ENCODE data around the gene SNX32.
"Not testable (repeated sequence)": the region's sequence is repeated elsewhere in the genome, so short reads cannot be mapped to it uniquely, and the experiment has no call there.

The SNX32 gene

DNA sequence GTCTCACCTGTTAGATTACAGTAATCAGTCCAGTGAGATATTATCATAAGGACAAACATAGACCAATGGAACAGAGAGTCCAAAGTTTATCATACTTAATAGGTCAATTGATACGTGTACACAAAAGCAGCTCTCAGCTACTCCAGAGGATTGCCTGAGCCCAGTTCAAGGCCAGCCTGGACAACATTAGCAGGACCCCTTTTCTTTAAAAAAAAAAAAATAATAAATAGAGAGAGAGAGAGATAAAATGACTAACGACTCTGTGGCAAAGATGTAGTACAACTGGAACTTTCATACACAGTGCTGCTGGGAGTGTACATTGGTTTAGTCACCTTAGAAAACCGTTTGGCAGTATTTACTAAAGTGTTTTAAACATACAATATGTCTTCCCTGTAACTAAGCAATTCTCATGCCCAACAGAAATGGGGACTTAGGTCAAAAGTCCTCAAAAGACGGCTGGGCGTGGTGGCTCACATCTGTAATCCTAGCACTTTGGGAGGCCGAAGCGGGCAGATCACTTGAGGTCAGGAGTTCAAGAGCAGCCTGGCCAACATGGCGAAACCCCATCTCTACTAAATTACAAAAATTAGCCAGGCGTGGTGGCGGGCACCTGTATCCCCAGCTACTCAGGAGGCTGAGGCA lies 10.6 kb downstream of the SNX32 start:
- Histone ChIP-seq H3K4me3 (ENCODE audit: low read length) (no peak overlapping the region), H3K4me1 (ENCODE audit: control insufficient read depth, insufficient read depth, low read length) (no peaks in the 10 kb centered on the region), H3K4me2 (ENCODE audit: low read length) (no peak overlapping the region), H3K9ac (ENCODE audit: low read depth, low read length) (no peak overlapping the region), H3K27me3 (ENCODE audit: control insufficient read depth, insufficient read depth, low read length) (no peaks in the 10 kb centered on the region), H3K9me3 (replicated peaks; ENCODE audit: low read length) (no peaks in the 10 kb centered on the region), H3K36me3 (ENCODE audit: insufficient read depth, low read length) (no peaks in the 10 kb centered on the region)

DNA sequence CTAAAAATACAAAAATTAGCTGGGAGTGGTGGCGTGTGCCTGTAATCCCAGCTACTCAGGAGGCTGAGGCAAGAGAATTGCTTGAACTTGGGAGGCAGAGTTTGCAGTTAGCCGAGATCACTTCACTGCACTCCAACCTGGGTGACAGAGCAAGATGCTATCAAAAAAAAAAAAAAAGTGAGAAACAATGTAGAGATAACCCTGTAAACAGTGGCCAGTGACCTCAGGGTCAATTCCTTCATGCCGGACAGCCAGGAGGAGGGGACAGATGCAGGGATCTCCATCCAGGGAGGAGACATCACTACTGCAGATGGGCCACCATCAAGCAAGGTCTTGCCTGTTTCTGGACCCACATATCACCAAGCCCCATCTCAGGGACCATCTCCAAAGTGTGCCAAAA lies 14.0 kb downstream of the SNX32 start:
- Histone ChIP-seq H3K36me3 (ENCODE audit: insufficient read depth, low read length) (peaks cover 20% of the 10 kb centered on the region), H3K9me3 (replicated peaks; ENCODE audit: low read length) (no peaks in the 10 kb centered on the region), H3K4me3 (ENCODE audit: low read length) (no peak overlapping the region), H3K4me2 (ENCODE audit: low read length) (no peak overlapping the region), H3K27me3 (ENCODE audit: control insufficient read depth, insufficient read depth, low read length) (no peaks in the 10 kb centered on the region), H3K4me1 (ENCODE audit: control insufficient read depth, insufficient read depth, low read length) (no peaks in the 10 kb centered on the region), H3K9ac (ENCODE audit: low read depth, low read length) (no peak overlapping the region)

DNA sequence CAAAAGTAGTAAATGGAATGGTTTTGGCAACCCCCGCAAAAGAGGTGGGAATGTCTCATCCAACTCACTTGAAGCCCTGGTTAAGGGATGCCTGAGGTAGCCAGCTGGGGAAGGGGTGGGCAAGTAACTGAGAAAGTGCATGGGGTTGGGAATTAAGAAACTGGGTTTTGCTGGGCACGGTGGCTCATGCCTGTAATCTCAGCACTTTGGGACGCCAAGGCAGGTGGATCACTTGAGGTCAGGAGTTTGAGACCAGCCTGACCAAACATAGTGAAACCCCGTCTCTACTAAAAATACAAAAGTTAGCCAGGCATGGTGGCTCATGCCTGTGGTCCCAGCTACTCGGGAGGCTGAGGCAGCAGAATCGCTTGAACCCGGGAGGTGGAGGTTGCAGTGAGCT lies 14.9 kb downstream of the SNX32 start:
- not testable (repeated sequence) for H3K9ac ChIP-seq (ENCODE audit: low read depth, low read length); H3K4me2 ChIP-seq (ENCODE audit: low read length); H3K27me3 ChIP-seq (ENCODE audit: control insufficient read depth, insufficient read depth, low read length); H3K9me3 ChIP-seq (replicated peaks; ENCODE audit: low read length); H3K4me3 ChIP-seq (ENCODE audit: low read length); H3K4me1 ChIP-seq (ENCODE audit: control insufficient read depth, insufficient read depth, low read length)
- peaks cover 30% of the 10 kb centered on the region for H3K36me3 ChIP-seq (ENCODE audit: insufficient read depth, low read length)

DNA sequence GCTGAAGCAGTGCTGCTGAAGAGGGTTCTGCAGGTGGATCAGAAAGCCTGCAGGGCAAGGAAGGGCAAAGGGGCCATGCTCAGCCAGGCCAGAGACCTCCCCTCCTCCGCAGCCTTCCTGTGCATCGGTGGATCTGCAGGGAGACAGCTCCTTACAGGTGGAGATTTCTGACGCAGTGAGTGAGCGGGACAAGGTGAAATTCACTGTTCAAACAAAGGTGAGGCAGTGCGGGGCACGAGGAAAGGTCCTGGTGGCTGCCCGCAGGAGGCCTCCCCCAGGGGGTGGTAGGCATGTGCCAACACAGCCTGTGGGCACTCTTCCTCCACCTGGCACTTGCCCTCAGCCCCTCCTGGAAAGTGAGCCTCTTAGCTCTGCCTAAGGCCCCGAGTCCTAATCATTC lies 15.6 kb downstream of the SNX32 start:
- Histone ChIP-seq H3K4me3 (ENCODE audit: low read length) (no peak overlapping the region), H3K9me3 (replicated peaks; ENCODE audit: low read length) (no peaks in the 10 kb centered on the region)

DNA sequence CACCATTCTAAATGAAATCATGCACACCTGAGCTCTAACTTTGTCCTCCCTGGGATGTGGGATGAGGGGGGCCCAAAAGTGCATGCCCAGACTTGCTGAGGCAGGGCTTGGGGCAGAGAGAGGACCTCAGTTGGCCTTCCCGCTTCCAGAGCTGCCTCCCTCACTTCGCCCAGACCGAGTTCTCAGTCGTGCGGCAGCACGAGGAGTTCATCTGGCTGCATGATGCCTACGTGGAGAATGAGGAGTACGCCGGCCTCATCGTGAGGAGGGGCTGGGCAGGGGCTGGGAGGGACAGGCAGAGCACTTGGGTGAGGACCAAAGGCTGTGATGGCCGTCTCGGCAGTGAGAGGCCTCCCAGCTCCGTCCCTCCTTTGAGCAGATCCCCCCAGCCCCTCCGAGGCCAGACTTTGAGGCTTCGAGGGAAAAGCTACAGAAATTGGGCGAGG lies 16.0 kb downstream of the SNX32 start:
- Histone ChIP-seq H3K4me3 (ENCODE audit: low read length) (no peak overlapping the region), H3K9me3 (replicated peaks; ENCODE audit: low read length) (no peaks in the 10 kb centered on the region), H3K9ac (ENCODE audit: low read depth, low read length) (no peak overlapping the region), H3K4me1 (ENCODE audit: control insufficient read depth, insufficient read depth, low read length) (peaks cover 5% of the 10 kb centered on the region), H3K4me2 (ENCODE audit: low read length) (no peak overlapping the region), H3K27me3 (ENCODE audit: control insufficient read depth, insufficient read depth, low read length) (no peaks in the 10 kb centered on the region), H3K36me3 (ENCODE audit: insufficient read depth, low read length) (peaks cover 41% of the 10 kb centered on the region)

More for the DNA sequence above, 15.6 kb downstream of the SNX32 start:
- no peaks in the 10 kb centered on the region for H3K27me3 ChIP-seq (ENCODE audit: control insufficient read depth, insufficient read depth, low read length)
- H3K36me3 ChIP-seq (ENCODE audit: insufficient read depth, low read length): peaks cover 36% of the 10 kb centered on the region
- H3K9ac ChIP-seq (ENCODE audit: low read depth, low read length): no peak overlapping the region
- peaks cover 3% of the 10 kb centered on the region for H3K4me1 ChIP-seq (ENCODE audit: control insufficient read depth, insufficient read depth, low read length)
- H3K4me2 ChIP-seq (ENCODE audit: low read length): no peak overlapping the region

DNA sequence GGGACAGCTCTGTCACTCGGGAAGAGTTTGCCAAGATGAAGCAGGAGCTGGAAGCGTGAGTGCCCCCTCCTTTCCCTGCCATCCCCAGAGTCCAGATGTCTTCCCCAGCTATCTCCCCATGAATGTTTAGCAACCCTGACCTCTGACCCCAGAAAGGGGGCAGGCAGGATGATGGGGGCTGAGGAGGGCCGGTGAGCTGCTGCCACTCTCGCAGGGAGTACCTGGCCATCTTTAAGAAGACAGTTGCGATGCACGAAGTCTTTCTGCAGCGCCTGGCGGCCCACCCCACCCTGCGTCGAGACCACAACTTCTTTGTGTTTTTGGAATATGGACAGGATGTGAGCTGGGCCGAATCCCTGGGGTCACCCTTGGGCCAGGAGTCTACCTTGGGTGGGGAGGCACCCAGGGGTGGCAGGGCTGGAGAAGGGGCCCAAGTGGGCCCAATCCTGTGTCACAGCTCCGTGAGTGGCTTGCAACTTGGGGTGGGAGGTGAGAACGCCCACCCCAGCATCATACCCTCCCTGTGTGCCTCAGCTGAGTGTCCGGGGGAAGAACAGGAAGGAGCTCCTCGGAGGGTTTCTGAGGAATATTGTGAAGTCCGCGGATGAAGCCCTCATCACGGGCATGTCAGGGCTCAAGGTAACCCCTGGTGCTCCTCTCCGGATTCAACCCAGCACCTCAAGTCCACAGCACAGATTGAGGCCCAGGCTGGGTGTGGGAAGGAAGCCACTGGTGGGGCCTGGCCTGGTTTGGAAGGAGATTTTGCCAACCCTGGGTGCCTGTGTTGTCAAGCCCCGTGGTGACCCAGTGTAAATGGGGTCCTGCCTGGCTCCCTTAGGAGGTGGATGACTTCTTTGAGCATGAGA lies 16.7 kb downstream of the SNX32 start:
- no peak overlapping the region for H3K9ac ChIP-seq (ENCODE audit: low read depth, low read length)
- H3K4me2 ChIP-seq (ENCODE audit: low read length): no peak overlapping the region
- no peaks in the 10 kb centered on the region for H3K9me3 ChIP-seq (replicated peaks; ENCODE audit: low read length)
- no peak overlapping the region for H3K4me3 ChIP-seq (ENCODE audit: low read length)
- peaks cover 10% of the 10 kb centered on the region for H3K4me1 ChIP-seq (ENCODE audit: control insufficient read depth, insufficient read depth, low read length)
- H3K27me3 ChIP-seq (ENCODE audit: control insufficient read depth, insufficient read depth, low read length): no peaks in the 10 kb centered on the region
- peaks cover 47% of the 10 kb centered on the region for H3K36me3 ChIP-seq (ENCODE audit: insufficient read depth, low read length)

DNA sequence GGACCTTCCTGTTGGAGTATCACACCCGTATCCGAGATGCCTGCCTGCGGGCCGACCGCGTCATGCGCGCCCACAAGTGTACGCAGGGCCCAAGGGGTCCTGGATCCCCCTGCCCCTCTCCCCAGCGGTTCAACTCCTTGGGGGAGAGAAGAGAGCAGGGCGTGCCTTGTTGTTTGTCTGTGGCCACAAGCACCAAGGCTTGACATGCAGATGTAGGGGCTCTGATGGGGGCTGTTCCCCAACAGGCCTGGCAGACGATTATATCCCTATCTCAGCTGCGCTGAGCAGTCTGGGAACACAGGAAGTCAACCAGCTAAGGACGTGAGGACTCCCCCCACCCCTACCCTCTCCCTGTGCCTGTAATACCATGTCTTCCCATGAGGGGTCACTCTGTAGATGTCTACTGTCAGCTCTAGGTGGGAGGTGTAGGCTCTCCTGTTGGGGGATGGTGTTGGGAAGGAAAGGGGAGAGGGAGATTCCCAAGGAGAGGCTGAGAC lies 17.4 kb downstream of the SNX32 start:
- peaks cover 17% of the 10 kb centered on the region for H3K4me1 ChIP-seq (ENCODE audit: control insufficient read depth, insufficient read depth, low read length)
- peaks cover 54% of the 10 kb centered on the region for H3K36me3 ChIP-seq (ENCODE audit: insufficient read depth, low read length)
- no peak overlapping the region for H3K4me3 ChIP-seq (ENCODE audit: low read length)
- no peaks in the 10 kb centered on the region for H3K9me3 ChIP-seq (replicated peaks; ENCODE audit: low read length)
- H3K9ac ChIP-seq (ENCODE audit: low read depth, low read length): no peak overlapping the region
- H3K4me2 ChIP-seq (ENCODE audit: low read length): no peak overlapping the region
- H3K27me3 ChIP-seq (ENCODE audit: control insufficient read depth, insufficient read depth, low read length): no peaks in the 10 kb centered on the region

DNA sequence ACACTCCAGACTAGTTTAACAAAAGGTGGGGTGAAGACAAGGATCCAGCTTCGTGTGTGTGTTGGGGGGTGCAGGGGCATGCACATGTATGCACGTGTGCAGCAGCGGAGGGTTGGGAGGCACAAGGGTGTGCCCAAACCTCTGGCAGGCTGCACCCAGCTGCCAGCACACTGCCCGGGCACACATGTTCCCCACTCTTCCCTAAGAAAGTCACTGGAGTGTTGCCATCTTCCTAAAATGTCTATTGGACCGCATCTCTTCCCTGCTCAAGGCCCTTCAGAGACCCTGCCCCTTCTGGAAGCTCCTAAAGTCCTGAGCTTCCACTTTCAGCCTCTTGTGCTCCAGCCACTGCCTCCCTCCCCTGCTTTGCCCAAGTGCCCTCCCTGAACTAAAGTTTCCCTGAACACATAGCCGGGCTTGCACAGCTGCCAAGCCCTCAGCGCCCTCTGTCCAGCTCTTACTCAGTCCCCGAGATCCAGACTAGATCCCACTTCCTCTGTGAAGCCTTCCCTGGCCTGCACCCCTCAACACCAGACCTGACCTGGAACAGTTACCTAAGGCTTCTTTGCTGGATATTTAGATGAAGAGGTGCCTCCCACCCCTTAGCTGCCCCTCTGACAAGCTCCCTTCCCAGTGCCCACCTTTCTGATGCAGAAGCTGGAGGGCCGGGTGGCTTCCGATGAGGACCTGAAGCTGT lies 18.2 kb downstream of the SNX32 start:
- Histone ChIP-seq H3K9me3 (replicated peaks; ENCODE audit: low read length) (no peaks in the 10 kb centered on the region), H3K36me3 (ENCODE audit: insufficient read depth, low read length) (peaks cover 61% of the 10 kb centered on the region), H3K4me2 (ENCODE audit: low read length) (no peak overlapping the region), H3K9ac (ENCODE audit: low read depth, low read length) (no peak overlapping the region), H3K4me1 (ENCODE audit: control insufficient read depth, insufficient read depth, low read length) (peaks cover 20% of the 10 kb centered on the region), H3K4me3 (ENCODE audit: low read length) (no peak overlapping the region), H3K27me3 (ENCODE audit: control insufficient read depth, insufficient read depth, low read length) (no peaks in the 10 kb centered on the region)

DNA sequence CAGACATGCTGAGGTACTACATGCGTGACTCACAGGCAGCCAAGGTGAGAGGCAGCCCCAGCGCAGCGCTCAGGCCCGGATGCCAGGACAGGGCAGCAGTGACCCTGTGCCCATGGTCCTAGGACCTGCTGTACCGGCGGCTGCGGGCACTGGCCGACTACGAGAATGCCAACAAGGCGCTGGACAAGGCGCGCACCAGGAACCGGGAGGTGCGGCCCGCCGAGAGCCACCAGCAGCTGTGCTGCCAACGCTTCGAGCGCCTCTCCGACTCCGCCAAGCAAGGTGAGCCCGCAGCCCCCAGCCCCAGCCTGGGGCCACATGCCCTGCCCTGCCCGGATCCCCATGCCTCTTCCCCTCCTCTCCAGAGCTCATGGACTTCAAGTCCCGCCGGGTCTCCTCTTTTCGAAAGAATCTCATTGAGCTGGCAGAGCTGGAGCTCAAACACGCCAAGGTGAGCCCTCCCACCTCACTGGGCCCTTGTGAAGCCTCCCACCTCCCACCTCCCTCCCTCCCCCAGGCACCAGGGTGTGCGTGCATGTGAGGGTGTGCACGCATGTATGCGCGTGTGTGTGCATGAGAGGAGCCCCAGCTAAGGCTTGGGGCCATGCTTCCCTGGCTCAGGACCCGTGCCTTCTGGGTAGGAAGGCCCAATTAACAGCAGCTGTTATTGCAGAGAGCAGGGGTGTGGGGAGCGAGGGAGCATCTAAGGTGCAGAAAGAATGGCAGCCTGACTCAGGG lies 18.9 kb downstream of the SNX32 start:
- H3K36me3 ChIP-seq (ENCODE audit: insufficient read depth, low read length): peaks cover 66% of the 10 kb centered on the region
- peaks cover 20% of the 10 kb centered on the region for H3K4me1 ChIP-seq (ENCODE audit: control insufficient read depth, insufficient read depth, low read length)
- no peak overlapping the region for H3K4me3 ChIP-seq (ENCODE audit: low read length)
- H3K4me2 ChIP-seq (ENCODE audit: low read length): no peak overlapping the region
- H3K9ac ChIP-seq (ENCODE audit: low read depth, low read length): no peak overlapping the region
- no peaks in the 10 kb centered on the region for H3K9me3 ChIP-seq (replicated peaks; ENCODE audit: low read length)
- no peaks in the 10 kb centered on the region for H3K27me3 ChIP-seq (ENCODE audit: control insufficient read depth, insufficient read depth, low read length)

DNA sequence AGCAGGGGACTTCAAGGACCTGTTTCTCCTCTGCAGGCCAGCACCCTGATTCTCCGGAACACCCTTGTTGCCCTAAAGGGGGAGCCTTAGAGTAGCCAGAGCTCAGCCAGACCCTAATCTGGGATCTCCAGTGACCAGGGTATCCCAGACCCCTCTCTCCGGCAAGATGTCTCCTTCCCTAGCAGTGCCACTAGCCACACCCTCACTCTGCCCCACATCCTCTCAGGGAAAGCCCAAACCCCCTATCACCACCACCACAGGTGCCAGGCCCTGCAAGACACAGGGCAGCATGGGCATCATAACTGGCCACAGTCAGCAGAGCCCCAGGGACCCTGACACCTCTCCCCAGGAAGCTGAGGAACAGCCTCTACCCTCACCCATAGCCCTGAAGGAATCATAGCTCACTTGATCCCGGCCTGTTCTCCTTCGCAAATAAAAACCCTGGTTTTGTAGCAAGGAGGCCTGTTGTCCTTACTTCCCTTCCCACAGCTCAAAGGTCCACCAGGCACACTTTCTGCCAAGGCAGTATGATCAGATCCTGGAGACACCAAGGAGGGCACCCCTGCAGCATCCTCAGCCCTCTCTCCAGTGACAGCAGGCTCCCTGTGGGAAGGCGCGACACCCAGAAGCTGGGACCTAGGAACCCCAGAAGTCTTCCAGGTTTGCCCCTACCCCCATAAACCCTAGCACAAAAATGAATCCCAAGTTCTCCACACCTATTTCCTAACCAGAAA lies 19.6 kb downstream of the SNX32 start:
- H3K27me3 ChIP-seq (ENCODE audit: control insufficient read depth, insufficient read depth, low read length): no peaks in the 10 kb centered on the region
- no peak overlapping the region for H3K4me2 ChIP-seq (ENCODE audit: low read length)
- peaks cover 20% of the 10 kb centered on the region for H3K4me1 ChIP-seq (ENCODE audit: control insufficient read depth, insufficient read depth, low read length)
- no peak overlapping the region for H3K4me3 ChIP-seq (ENCODE audit: low read length)
- H3K36me3 ChIP-seq (ENCODE audit: insufficient read depth, low read length): peaks cover 66% of the 10 kb centered on the region
- no peaks in the 10 kb centered on the region for H3K9me3 ChIP-seq (replicated peaks; ENCODE audit: low read length)
- no peak overlapping the region for H3K9ac ChIP-seq (ENCODE audit: low read depth, low read length)

All from skeletal muscle satellite cell (primary cell).